IMR-90 (cell line): ENCODE results near the gene MTCH2. TPM values are rescaled to one million over a fixed set of nuclear protein-coding genes. Genes with fewer than 3 reads are reported as not detected.
A peak's percentile ranks its signal among the peaks of the same experiment; 100 is the strongest.

ENCODE experiments used
- POLR2A ChIP-seq: IDR thresholded peaks from 2 replicates; pipeline ENCODE4 v1.6.1; 2012; ENCODE audit warnings: mild to moderate bottlenecking, low read depth, low read length
- RAD21 ChIP-seq: IDR thresholded peaks from 2 replicates; pipeline ENCODE4 v1.6.1; 2012; ENCODE audit warnings: low read length, improper control_type of control experiment
- polyA plus RNA-seq, 3 experiments: library from polyadenylated mRNA; depleted of rRNA; stranded (reverse); fragments of >200 nt; gene quantifications; 2 replicates each; pipeline ENCODE4 v1.2.3, GENCODE V29; 2012; ENCODE audit warnings: low replicate concordance in 1 of 3
- total RNA-seq: library from RNA; depleted of rRNA; stranded (reverse); fragments of >200 nt; gene quantifications from 2 replicates; pipeline ENCODE4 v1.2.3, GENCODE V29; 2012
- TF ChIP-seq, protein P1 (sequence below): fragments of 150-350 bp; IDR thresholded peaks from 2 replicates; pipeline ENCODE4 v1.6.1; 2016; ENCODE audit warnings: low read depth, mild to moderate bottlenecking, low read length, moderate library complexity, borderline replicate concordance

MTCH2 gene
- total and polyA plus RNA-seq, 2 of the 4 experiments (the other 2 are of a cell fraction), result 103 to 163 TPM

DNA sequence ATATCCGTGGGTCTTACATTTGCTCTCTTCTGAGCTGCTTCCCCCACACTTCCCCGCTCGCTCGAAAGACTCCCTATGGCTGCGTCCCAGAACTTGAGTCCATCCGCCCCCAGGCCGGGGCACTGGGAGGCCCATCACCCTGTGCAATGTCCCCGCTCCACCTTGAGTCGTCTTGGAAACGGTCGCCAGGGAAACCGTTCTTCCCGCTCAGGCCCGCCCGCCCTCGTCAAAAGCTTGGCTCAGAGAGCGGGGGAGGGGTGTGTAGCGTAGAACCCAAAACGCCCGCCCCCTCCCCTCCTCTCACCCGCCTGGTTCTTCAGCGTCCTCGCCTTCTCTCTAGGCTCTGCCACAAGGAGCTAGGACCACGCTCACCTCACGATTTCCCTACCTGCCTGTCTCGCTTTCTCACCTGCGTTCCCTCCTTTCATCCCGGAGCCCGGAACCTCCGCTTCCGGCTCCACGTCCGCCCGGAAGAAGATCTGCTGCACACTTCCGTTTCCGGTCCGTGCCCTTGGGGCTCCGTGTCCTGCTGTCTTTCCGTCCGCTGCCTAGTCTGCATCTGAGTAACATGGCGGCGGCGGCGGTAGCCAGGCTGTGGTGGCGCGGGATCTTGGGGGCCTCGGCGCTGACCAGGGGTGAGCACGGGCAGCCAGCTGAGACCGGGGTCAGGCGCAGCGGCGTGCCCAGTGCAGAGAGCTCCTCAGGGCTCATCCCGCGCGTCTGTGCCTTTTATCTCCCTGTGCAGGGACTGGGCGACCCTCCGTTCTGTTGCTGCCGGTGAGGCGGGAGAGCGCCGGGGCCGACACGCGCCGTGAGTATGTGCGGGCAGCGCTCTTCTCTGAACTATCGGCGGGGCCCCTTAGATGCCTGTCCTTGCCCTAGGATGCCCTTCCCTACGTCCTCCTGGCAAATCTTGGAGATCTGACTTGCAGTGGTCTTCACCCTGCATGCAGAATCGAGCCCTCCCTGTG lies 63.5 kb downstream of the MTCH2 start, which contains the start of the genes KBTBD4 and NDUFS3 (continued):
- TF ChIP-seq, protein P1, sequence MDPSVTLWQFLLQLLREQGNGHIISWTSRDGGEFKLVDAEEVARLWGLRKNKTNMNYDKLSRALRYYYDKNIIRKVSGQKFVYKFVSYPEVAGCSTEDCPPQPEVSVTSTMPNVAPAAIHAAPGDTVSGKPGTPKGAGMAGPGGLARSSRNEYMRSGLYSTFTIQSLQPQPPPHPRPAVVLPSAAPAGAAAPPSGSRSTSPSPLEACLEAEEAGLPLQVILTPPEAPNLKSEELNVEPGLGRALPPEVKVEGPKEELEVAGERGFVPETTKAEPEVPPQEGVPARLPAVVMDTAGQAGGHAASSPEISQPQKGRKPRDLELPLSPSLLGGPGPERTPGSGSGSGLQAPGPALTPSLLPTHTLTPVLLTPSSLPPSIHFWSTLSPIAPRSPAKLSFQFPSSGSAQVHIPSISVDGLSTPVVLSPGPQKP, result no peak
- peak; percentile 65; the same call in 1 of the 2 replicates for TF ChIP-seq POLR2A
- TF ChIP-seq RAD21, result 0 out of 2 replicates have a peak, but pooled peaks have one; percentile 8
